NCI-H446 (cell line): ENCODE results near the gene ARL6IP4.

Source experiments
- DNase-seq, 2 experiments: peaks; one replicate each; lab custom pipeline; 2025; lab: John Stamatoyannopoulos, UW

Gene ARL6IP4

DNA sequence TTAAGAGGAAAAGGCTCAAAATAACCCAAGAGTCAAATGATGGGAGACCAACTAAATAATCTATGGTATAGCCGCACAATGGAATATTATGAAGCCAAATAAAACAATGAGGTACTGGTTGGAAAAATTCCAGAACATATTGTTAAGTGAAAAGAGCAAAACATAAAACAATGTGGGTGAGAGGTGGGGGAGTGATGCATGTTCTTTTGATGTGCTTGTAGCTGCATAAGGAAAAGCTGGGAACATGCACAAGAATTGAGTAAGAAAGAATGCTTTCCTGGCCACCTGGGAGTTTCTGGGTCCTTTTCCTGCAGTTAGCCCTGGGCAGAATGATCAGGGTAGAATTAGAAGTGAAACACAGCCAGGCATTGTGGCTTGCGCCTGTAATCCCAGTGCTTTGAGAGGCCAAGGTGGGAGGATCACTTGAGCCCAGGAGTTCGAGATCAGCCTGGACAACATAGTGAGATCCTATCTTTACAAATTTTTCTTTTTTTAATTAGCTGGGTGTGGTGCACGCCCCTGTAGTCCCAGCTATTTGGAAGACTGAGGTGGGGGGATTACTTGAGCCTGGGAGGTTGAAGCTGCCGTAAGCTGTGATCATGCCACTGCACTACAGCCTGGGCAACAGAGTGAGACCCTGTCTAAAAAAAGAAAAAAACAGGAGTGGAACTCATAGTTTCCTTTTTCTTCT, 22.1 kb upstream of the ARL6IP4 start:
- DNase-seq, result no peak

DNA sequence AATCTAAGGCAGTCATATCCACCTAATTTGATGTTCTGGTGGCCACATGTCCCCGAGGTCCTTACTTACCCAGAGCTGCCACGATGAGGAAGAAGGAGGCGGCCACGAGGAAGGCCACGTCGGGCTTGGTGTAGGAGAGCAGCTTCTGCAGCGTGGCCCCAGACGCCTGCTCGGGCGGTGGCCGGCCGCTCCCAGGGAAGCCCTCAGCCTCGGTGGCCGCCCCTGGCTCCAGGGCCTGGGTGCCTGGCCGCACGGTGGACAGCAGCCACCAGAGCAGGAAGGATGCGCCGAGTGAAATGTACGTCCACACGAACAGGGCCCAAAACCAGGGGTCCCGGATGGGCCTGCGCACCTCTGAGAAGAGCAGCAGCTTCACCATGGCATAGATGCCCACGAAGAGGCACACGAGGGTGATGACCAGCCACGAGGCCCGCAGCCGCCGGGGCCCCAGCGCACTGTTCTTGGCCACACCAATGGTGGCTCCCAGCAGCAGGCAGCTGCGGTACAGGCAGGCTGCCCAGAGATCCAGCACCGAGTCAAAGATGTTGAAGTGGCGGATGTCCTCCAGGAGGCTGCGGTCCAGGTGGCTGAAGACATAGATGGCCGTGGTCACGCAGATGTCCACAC, 20.8 kb upstream of the ARL6IP4 start:
- no peak for DNase-seq

DNA sequence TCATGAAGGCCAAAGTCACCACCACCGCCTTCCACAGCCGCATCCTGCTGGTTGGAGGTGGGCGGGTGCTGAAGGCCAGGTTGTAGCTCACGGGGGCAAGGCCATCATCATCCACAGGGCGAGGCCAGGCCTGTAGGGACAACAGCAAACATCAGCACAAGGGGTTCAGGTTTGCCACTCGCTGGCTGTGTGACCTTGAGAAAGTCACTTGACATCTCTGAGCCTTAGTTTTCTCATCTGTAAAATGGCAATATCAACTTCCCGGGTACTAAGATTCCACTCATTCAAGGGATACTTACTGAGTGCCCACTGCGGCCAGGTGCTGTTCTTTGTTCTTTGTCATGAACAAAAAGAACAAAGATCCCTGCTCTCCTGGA, 20.3 kb upstream of the ARL6IP4 start:
- DNase-seq, result no peak

DNA sequence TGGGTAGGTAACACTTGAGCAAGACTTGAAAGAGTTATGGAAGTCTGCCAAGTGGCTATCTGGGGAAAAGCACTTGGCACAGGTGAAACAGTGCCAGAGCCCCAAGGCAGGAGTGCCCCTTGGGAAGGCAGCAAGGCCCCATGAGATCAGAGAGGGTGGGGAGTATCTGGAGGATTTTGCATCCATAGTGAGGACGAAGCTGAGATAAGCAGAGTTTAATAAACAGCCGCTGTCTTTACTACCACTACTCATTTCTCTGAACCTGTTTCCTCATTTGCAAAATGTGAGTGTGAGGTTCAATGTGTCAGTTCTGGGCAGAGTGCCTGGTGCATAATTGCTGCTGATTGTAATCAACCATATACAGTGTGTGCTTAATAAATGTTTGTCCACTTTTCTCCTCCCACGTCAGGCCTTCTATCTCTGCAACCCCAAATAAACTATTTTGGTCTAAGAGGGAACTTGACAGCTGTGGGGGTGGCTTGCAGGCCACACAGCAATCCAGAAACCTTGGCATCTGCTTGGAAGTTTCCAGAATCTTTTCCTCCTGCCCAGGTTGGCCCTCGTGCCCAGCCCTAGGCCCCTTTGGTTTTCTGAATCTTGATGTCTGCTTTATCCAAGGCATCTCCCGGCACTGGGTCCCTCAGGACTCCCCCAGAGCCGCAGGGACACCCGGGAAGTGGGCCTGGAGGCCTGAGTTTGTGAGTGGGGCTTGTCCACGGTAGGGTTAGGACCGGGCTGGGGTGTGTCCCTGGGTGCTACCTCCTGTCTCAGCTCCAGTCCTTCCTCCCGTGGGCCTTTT, 18.8 kb upstream of the ARL6IP4 start:
- DNase-seq, result peak in 1 of 2 experiments; percentile 34

DNA sequence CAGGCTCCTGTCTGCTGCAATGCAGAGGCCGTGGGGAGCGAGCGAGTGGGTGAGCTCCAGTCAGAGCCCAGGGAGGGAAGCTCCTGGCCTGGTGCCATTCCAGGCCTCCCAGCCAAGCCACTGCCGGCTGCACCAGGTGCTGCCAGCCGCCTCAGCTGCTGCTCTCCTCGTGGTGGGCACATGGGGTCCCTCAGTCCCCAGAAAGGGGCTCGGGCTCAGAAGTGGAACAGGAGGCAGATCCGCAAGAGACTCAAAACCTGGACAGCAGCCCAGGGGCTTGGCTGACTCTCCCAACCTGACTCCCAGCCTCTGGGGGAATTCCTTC, 16.6 kb upstream of the ARL6IP4 start:
- DNase-seq, result peak; percentile 30 to 81

DNA sequence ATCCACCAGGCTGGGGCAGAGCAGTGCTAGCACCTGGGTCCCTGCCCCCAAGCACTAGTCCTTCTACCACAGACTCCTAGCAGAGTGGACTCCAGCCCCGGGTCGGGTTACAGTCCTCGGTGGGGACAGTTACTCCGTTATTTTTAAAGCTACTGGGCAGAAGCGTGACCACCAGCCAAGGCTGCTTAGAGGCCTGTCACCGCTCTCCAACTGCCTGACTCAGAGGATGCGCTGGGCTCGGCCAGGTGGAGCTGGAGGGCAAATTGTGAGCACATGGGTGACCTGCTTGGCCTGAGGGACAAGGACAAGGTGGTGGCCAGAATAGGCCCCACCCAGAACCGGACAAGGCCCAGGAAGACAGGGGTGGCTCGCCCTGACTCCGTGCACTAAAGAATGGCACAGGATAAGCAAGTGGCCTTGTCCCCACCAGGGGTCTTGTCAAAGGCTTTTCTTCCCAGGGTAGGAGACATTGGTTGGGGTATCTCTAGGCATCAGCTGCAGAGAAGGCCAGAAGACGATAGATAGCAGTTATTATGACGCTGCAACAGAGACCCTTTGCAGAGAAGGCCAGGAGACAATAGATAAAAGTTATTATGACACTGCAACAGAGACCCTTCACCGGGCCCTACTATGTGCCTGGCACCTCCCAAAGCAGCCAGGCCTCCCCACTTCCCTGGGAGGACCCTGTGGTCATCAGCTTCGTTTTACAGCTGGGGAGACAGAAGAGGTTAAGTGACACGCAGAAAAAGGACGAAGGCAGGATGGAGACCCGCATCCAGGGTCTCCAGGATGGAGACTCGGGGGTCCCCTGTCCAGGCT, 15.8 kb upstream of the ARL6IP4 start:
- no peak for DNase-seq

DNA sequence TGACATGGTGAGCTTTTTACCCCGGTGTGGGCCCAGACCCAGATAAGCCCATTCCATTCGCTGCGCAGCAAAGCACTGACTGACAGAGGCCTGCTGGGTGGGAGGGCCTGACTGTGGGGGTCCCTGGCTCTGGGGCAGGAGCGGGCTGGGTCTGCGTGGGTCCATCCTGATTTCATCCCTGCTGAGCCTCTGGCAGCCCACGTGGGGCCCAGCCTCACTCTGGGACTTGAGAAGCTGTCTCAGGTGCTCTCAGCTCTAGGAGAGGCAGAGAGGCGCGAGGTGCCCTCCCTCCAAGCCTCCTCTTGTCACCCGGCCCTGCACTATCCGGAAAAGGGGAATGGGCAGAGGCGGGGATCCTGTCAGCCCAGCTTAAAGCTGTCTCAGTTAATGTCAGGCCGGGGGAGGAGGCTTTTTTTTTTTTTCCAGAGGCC, 15.1 kb upstream of the ARL6IP4 start:
- no peak for DNase-seq

DNA sequence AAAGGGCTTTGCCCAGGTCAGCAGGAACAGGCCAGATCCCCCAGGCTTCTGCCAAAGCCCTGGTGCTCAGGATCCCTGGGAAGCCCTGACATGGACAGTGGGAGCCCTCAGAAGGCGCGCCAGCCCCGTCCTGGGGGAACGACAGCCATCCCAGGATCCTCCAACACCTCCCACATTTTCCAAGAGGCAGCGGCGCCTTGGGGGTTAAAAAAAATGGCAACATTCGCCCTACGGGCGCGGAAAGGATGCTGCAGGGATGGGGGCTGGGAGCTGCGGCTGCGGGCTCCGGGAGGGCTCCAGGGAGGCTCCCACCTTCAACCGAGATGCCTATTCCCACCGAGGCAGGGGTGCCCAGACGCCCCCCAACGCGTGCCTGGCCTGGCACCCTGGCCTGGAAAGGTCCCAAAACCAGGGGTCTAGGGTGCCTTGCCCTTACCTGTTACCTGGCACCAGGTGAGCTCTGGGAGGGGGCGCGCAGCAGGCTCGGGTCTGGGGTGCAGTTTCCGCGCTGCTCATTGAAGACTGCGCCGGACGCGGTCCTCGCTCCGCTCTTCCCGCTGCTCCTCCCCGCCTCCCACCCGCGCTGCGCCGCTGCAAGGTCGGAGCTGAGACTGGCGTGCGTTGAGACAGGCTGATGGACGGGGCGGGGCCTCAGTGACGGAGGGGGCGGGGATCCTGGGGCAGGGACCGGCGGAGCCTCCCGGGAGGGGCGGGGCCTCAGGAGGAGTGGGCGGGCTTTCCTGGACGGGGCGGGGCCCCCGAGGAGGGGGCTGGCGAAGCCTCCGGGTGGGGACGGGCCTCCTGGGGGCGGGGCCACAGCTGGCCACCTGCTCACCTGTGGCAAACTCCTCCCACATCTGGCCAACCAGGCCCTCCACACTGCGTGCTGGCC, 14.4 kb upstream of the ARL6IP4 start, which contains the start of gene ABCB9:
Gene ABCB9, minus strand, starts transcription at position 613 of the 892 bp plus-strand sequence. CDS start 6,228 bp downstream, outside the sequence.
- DNase-seq, result peak; percentile 84 to 95

GRCh38 chr12:122966743-122967550, 13.5 kb upstream of the ARL6IP4 start:
- DNase-seq, result no peak

- DNase-seq, result no peak
Observed at GRCh38 chr12:122968104-122968503, 12.4 kb upstream of the ARL6IP4 start.

- no peak for DNase-seq
Observed at GRCh38 chr12:122969676-122970075, 10.8 kb upstream of the ARL6IP4 start.

- DNase-seq, result peak; percentile 95 to 98
Observed at GRCh38 chr12:122974274-122974891, 6.1 kb upstream of the ARL6IP4 start.

- peak; percentile 83 to 93 for DNase-seq
Observed at GRCh38 chr12:122974892-122975789, 5.3 kb upstream of the ARL6IP4 start, which contains the start of gene OGFOD2. TSS of gene OGFOD2 (plus strand) at chr12:122975244. CDS start at chr12:122975252, 8 bp downstream.

GRCh38 chr12:122975790-122976647, 4.5 kb upstream of the ARL6IP4 start:
- DNase-seq, result no peak

DNA sequence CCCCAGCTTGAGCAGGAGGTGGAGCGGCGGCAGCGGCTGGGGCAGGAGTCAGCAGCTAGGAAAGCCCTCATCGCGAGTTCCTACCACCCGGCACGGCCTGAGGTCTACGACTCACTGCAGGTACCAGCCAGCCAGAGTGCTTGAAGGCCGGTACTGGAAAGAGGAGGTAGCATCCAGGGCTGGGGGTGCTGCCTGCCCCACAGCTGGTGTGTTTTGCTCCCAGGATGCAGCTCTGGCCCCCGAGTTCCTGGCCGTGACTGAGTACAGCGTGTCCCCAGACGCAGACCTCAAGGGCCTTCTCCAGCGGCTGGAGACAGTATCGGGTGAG, 3.9 kb upstream of the ARL6IP4 start:
- DNase-seq, result no peak

- no peak for DNase-seq
Observed at GRCh38 chr12:122977153-122977552, 3.3 kb upstream of the ARL6IP4 start.

DNA sequence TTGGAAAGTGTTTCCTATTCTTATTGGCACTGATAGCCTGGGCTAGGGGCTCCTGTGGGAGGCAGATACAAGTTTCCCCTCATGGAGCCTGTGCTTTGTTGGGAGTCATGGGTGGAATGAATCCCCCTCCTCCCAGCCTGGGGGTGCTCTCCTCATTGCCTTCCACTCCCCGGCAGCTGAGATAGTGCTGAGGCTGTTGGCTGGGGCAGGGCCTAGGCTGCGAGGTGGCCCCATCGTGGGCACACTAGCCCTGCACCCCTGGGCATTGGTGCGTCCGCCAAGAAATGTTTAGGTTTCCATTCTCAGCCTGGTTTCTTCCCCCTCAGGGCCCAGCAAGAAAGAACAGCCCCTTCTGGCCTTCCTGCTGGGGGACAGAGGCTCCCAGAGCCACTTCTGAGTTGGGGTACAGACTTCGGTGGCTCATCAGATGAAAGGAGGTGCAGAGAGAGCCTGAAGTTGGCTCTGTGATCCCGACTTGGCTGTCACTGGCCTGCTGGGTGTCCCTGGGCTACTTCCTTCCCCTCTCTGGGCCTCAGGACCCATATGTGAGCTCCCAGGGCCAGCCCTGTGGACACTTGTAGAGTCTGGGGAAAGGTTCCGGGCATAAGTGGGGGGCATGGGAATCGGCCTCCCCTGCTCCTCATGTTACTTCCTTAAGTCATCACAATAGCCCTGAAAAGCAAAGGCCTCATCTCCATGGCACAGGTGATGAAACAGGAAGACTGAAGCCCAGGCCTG, 2.7 kb upstream of the ARL6IP4 start:
- DNase-seq, result no peak
